HG03439 (cell line): ENCODE results near the gene IL22RA2.
A peak's percentile ranks its signal among the peaks of the same experiment; 100 is the strongest.

Experiments
- ATAC-seq: cut with Tn5 transposase; IDR thresholded peaks from one replicate; pipeline ENCODE4 v1.9.1; 2021; ENCODE audit warnings: mild to moderate bottlenecking, moderate library complexity; ENCODE audit not compliant: unreplicated experiment

The IL22RA2 gene

GRCh38 chr6:137097526-137097925 lies 75.9 kb downstream of the IL22RA2 start:
- no peak for ATAC-seq

- peak; percentile 40 for ATAC-seq
Observed at GRCh38 chr6:137097057-137097456, 76.4 kb downstream of the IL22RA2 start.

GRCh38 chr6:137095651-137096238 lies 77.7 kb downstream of the IL22RA2 start:
- peak; percentile 60 for ATAC-seq

- ATAC-seq, result no peak
Observed at GRCh38 chr6:137095093-137095492, 78.4 kb downstream of the IL22RA2 start.

- ATAC-seq, result no peak
Observed at GRCh38 chr6:137094411-137095008, 78.9 kb downstream of the IL22RA2 start.
